ENCODE results near the gene PSMB9.

- no peak for TF ChIP-seq CTCF (IDR thresholded peaks at IDR 0.05)
- no peak for TF ChIP-seq POLR2A (IDR thresholded peaks at IDR 0.05)
- no peak for TF ChIP-seq POLR2AphosphoS5 (IDR thresholded peaks at IDR 0.05)
Observed at GRCh38 chr6:32835167-32835893, 18.7 kb upstream of the PSMB9 start.
